ENCODE measurements around the gene CAPZA2. TPM values are rescaled to one million over a fixed set of nuclear protein-coding genes. Genes with fewer than 3 reads are reported as not detected.

Gene CAPZA2
- total and polyA plus RNA-seq, 9 of the 15 experiments (the other 6 are each of a cell fraction or from before 2014, with no cell fraction given) = 67.0 to 524 (median 176) TPM

- TF ChIP-seq EWSR1 (IDR thresholded peaks at IDR 0.05; ENCODE audit: borderline replicate concordance, low read depth, partially characterized antibody) = no peak
- peak; percentile 46 for TF ChIP-seq POLR2A (conservative IDR thresholded peaks at IDR 0.05)
- TF ChIP-seq RBBP5 (IDR thresholded peaks at IDR 0.05; ENCODE audit: borderline replicate concordance, insufficient read depth, low read length, poor library complexity, severe bottlenecking) = peak; percentile 53
- TF ChIP-seq, protein P1, sequence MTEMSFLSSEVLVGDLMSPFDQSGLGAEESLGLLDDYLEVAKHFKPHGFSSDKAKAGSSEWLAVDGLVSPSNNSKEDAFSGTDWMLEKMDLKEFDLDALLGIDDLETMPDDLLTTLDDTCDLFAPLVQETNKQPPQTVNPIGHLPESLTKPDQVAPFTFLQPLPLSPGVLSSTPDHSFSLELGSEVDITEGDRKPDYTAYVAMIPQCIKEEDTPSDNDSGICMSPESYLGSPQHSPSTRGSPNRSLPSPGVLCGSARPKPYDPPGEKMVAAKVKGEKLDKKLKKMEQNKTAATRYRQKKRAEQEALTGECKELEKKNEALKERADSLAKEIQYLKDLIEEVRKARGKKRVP (CRISPR knock-in tag; IDR thresholded peaks at IDR 0.05) = no peak
- peak; percentile 98 for TF ChIP-seq SMARCA5 (IDR thresholded peaks at IDR 0.05)
- TF ChIP-seq CBFB (CRISPR knock-in tag; IDR thresholded peaks at IDR 0.05) = no peak
- TF ChIP-seq NFE2L1 (tag; IDR thresholded peaks at IDR 0.05; ENCODE audit: borderline replicate concordance, low read depth) = no peak; the same call in 1 of the 2 replicates
- TF ChIP-seq PHB2 (IDR thresholded peaks at IDR 0.05; ENCODE audit: low read depth) = peak; percentile 93
- TF ChIP-seq KLF1 (tag; IDR thresholded peaks at IDR 0.05) = peak; percentile 40; the same call in 1 of the 2 replicates
- no peak for TF ChIP-seq FUS (optimal IDR thresholded peaks at IDR 0.05; ENCODE audit: low read depth, low read length)
- no peak; the same call in 1 of the 2 replicates for TF ChIP-seq EGR1 (conservative IDR thresholded peaks at IDR 0.05)
- peak; percentile 79; the same call in 1 of the 2 replicates for TF ChIP-seq MBD2 (IDR thresholded peaks at IDR 0.05; ENCODE audit: borderline replicate concordance, low read depth)
- TF ChIP-seq ZNF124 (CRISPR knock-in tag; IDR thresholded peaks at IDR 0.05) = no peak
- TF ChIP-seq BDP1 (IDR thresholded peaks at IDR 0.05; ENCODE audit: insufficient read depth, insufficient read length) = no peak
- peak; percentile 90; the same call in 1 of the 2 replicates for TF ChIP-seq NFATC3 (IDR thresholded peaks at IDR 0.05)
- no peak for TF ChIP-seq CEBPG (CRISPR knock-in tag; IDR thresholded peaks at IDR 0.05)
- peak in 1 of 2 experiments; percentile 23; a peak in 1 of 4 replicates for TF ChIP-seq CEBPG (tag; conservative IDR thresholded peaks at IDR 0.05 in 1 of 2, IDR thresholded peaks at IDR 0.05 in 1 of 2)
- TF ChIP-seq ZKSCAN8 (CRISPR knock-in tag; IDR thresholded peaks at IDR 0.05) = no peak
- TF ChIP-seq, protein P2, sequence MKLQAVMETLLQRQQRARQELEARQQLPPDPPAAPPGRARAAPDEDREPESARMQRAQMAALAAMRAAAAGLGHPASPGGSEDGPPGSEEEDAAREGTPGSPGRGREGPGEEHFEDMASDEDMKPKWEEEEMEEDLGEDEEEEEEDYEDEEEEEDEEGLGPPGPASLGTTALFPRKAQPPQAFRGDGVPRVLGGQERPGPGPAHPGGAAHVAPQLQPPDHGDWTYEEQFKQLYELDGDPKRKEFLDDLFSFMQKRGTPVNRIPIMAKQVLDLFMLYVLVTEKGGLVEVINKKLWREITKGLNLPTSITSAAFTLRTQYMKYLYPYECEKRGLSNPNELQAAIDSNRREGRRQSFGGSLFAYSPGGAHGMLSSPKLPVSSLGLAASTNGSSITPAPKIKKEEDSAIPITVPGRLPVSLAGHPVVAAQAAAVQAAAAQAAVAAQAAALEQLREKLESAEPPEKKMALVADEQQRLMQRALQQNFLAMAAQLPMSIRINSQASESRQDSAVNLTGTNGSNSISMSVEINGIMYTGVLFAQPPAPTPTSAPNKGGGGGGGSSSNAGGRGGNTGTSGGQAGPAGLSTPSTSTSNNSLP (IDR thresholded peaks at IDR 0.05; ENCODE audit: borderline replicate concordance, low read depth, low read length) = no peak
- peak; percentile 100 for TF ChIP-seq DPF2 (IDR thresholded peaks at IDR 0.05)
- no peak for TF ChIP-seq ZBTB12 (CRISPR knock-in tag; IDR thresholded peaks at IDR 0.05)
- 0 out of 2 replicates have a peak, but pooled peaks have one; percentile 20 for TF ChIP-seq DDX20 (tag; IDR thresholded peaks at IDR 0.05; ENCODE audit: low read depth)
- no peak for TF ChIP-seq POLR3G (IDR thresholded peaks at IDR 0.05; ENCODE audit: extremely low read depth, insufficient read length, insufficient replicate concordance)
- TF ChIP-seq CREBBP (IDR thresholded peaks at IDR 0.05; ENCODE audit: low read depth, low read length) = no peak
- TF ChIP-seq FOXP1 (CRISPR knock-in tag; IDR thresholded peaks at IDR 0.05) = no peak
- TF ChIP-seq SIRT6 (IDR thresholded peaks at IDR 0.05; ENCODE audit: low read depth, low read length) = no peak
- TF ChIP-seq TCFL5 (CRISPR knock-in tag; conservative IDR thresholded peaks at IDR 0.05) = no peak
Measured at GRCh38 chr7:116949941-116950801, 87.8 kb downstream of the CAPZA2 start (continued).

Data from K562 (cell line).